ENCODE data around the gene TCEA3.
"Not testable (repeated sequence)": the region's sequence is repeated elsewhere in the genome, so short reads cannot be mapped to it uniquely, and the experiment has no call there.

The TCEA3 gene

DNA sequence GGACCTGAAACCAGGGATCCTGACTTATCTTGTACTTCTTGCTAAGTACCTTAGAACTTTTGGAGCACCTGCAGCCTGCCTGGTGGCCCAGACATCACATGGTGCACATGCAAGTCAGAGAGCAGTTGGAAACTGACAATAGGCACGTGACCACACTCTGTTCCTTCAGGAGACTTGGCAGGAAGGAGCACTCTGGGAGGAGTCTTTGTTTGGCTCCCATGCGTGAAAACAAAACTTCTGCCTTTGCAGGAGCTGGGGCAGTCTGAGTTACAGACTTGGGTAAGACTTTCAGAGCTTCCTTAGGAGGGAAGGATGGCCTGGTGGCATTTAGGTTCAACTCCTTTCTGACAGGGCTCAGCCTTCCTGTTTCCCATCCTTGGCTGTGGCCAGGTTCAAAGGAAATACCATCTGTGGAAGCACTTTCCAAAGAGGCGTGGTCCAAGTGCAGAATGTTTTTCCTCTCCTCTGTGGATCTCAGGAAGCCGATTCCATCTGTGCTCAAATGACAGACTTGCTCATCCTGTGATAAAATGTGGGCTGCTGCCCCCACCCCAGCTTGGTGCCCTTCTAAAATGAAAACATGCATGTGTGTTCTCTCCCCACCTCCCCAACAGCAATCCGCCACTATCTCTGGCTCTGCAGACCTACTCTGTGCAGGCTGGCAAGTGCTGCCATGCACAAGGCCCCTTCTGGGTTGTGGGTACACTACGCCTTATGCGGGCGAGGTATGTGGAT lies 40.8 kb downstream of the TCEA3 start:
- Histone ChIP-seq H3K9me3 (no peaks in the 10 kb centered on the region), H3K36me3 (no peaks in the 10 kb centered on the region), H3K27ac (no peak overlapping the region), H3K4me1 (ENCODE audit: control insufficient read depth in 1 of 2, insufficient read depth in 1 of 2, low read depth in 1 of 2, low read length in 1 of 2) (no peaks in the 10 kb centered on the region), H3K4me3 (ENCODE audit: low read depth in 1 of 2, low read length in 1 of 2) (no peak overlapping the region), H3K27me3 (no peaks in the 10 kb centered on the region)
- TF ChIP-seq CTCF (IDR thresholded peaks at IDR 0.05): no peak

GRCh38 chr1:23381233-23381885 lies 43.2 kb downstream of the TCEA3 start:
- Histone ChIP-seq H3K36me3 (no peaks in the 10 kb centered on the region), H3K27ac (no peak overlapping the region), H3K27me3 (no peaks in the 10 kb centered on the region), H3K9me3 (no peaks in the 10 kb centered on the region), H3K4me3 (ENCODE audit: low read depth in 1 of 2, low read length in 1 of 2) (no peak overlapping the region), H3K4me1 (ENCODE audit: control insufficient read depth in 1 of 2, insufficient read depth in 1 of 2, low read depth in 1 of 2, low read length in 1 of 2) (no peaks in the 10 kb centered on the region)
- TF ChIP-seq CTCF (IDR thresholded peaks at IDR 0.05): no peak

GRCh38 chr1:23380719-23381118 lies 43.8 kb downstream of the TCEA3 start:
- no peak for TF ChIP-seq CTCF (IDR thresholded peaks at IDR 0.05)
- Histone ChIP-seq H3K9me3 (no peaks in the 10 kb centered on the region), H3K4me1 (ENCODE audit: control insufficient read depth in 1 of 2, insufficient read depth in 1 of 2, low read depth in 1 of 2, low read length in 1 of 2) (no peaks in the 10 kb centered on the region), H3K36me3 (no peaks in the 10 kb centered on the region), H3K27ac (no peak overlapping the region), H3K4me3 (ENCODE audit: low read depth in 1 of 2, low read length in 1 of 2) (no peak overlapping the region), H3K27me3 (no peaks in the 10 kb centered on the region)

DNA sequence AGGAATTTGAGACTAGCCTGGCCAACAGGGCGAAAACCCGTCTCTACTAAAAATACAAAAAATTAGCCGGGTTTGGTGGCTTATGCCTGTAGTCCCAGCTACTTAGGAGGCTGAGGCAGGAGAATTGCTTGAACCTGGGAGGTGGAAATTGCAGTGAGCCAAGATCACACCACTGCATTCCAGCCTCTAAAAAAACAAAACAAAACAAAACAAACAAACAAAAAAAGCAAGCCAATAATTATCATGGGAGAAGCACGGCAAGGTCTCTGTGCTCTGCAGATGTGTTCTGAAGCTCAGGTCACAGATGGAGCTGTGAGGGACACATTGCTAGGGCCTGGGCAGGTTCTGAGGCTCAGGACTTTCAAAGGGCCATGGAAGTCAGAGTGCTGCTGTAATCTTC lies 44.3 kb downstream of the TCEA3 start:
- not testable (repeated sequence) for H3K4me1 ChIP-seq (ENCODE audit: control insufficient read depth in 1 of 2, insufficient read depth in 1 of 2, low read depth in 1 of 2, low read length in 1 of 2); H3K27ac ChIP-seq; H3K9me3 ChIP-seq; H3K36me3 ChIP-seq; H3K4me3 ChIP-seq (ENCODE audit: low read depth in 1 of 2, low read length in 1 of 2); H3K27me3 ChIP-seq

DNA sequence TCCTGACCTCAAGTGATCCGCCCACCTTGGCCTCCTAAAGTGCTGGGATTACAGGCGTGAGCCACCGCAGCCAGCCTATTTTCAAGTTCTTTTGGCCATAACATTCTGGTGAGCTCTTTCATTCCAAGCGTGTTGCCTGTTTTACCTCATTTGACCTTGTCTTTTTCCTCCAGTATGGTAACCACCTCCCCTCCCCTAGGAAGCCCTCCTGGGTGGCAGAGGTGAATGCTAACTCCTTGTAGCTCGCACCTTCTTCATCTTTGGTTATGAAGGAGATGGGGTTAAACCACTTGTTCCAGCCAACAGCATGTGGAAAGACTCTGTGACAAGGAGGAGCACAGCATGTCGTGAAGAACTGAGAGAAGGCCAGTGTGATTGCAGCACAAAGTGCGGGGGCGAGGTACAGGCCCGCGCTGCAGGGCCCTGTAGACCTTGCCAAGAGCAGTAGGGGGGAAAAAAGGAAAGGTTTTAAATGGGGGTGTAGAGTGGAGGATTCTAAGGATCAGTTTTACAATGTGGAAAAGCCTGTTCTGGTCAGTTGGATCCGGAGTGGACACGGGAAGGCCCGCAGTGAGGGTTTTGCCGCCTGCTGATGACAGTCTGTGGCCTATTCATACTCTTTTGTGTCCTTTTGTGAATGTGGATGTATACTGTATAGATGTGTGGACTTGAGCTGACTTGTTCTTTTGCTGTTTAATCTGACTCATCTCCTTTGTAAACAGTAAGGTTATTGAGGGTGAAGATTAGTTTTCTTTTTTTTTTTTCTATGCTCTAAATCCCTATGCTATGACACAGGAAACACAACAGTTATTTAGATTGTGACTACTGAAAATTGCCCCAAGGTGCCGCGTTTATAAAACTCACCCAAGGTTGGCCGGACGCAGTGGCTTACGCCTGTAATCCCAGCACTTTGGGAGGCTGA lies 47.4 kb downstream of the TCEA3 start:
- Histone ChIP-seq H3K27me3 (no peaks in the 10 kb centered on the region), H3K4me3 (ENCODE audit: low read depth in 1 of 2, low read length in 1 of 2) (no peak overlapping the region)

GRCh38 chr1:23374079-23374735 lies 50.3 kb downstream of the TCEA3 start:
- H3K9me3 ChIP-seq; H3K36me3 ChIP-seq; H3K27ac ChIP-seq; H3K27me3 ChIP-seq; H3K4me3 ChIP-seq (ENCODE audit: low read depth in 1 of 2, low read length in 1 of 2): not testable (repeated sequence)
- H3K4me1 ChIP-seq (ENCODE audit: control insufficient read depth in 1 of 2, insufficient read depth in 1 of 2, low read depth in 1 of 2, low read length in 1 of 2): peaks cover 9 to 10% of the 10 kb centered on the region in 2 experiments

More for the DNA sequence above, 47.4 kb downstream of the TCEA3 start:
- Histone ChIP-seq H3K4me1 (ENCODE audit: control insufficient read depth in 1 of 2, insufficient read depth in 1 of 2, low read depth in 1 of 2, low read length in 1 of 2) (no peaks in the 10 kb centered on the region), H3K27ac (no peak overlapping the region), H3K36me3 (no peaks in the 10 kb centered on the region), H3K9me3 (no peaks in the 10 kb centered on the region)
- TF ChIP-seq CTCF (IDR thresholded peaks at IDR 0.05): no peak

Measured in neutrophil (primary cell).